NCI-H748 treated with DMSO at 0.1 percent for 48 hours (cell line): ENCODE results near the gene MMP24OS.
A peak's percentile ranks its signal among the peaks of the same experiment; 100 is the strongest.
"Not testable (repeated sequence)": the region's sequence is repeated elsewhere in the genome, so short reads cannot be mapped to it uniquely, and the experiment has no call there.

Experiments used
- DNase-seq: peaks from one replicate; lab custom pipeline; 2025; lab: John Stamatoyannopoulos, UW

Gene MMP24OS

DNA sequence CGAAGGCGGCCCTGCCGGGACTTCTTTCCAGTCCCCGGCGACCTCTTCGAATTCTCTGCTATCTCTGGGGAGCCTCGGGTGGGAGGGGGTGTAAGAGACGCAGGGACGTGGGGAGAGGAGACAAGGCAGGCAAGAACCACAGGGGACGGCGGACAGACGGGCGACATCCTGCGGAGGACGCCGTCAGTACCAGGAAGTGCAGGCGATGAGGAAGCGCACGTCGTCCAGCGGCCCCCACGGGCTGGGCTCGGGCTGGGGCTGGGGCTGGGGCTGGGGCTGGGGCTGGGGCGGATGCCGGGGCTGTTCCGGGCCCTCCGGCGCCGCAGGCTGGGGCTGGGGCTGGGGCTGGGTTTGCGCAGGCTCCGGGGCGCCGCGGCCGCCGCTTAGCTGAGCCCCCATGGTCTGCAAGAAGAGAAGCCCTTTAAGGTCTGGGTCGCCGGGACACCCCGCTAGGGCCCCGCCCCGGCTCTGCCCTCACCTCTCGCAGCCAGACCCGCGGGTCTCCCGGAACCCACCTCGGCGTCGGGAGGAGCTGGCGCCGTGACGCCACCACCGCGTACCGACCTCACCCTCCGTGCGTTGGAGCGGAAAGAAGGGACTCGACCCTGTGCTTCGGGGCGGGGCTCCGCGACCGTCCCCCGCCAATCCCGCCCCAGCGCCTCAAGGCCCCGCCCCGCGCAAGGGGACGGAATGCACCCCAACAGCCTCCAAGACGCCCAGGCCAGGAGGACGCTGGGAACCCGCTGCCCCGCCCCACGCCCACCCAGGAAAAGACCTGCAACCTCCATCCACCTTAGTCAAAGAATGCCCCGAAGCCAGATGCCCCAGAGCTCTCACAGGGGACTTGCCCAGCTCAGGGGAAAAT is at the start of gene MMP24OS:
TSS of gene MMP24OS (minus strand) at position 592 of the 865 bp plus-strand sequence. CDS start at position 399, 193 bp downstream.
- DNase-seq, result peak; percentile 76

GRCh38 chr20:35327074-35327976 is 49.4 kb upstream of the MMP24OS start:
- no peak for DNase-seq

DNA sequence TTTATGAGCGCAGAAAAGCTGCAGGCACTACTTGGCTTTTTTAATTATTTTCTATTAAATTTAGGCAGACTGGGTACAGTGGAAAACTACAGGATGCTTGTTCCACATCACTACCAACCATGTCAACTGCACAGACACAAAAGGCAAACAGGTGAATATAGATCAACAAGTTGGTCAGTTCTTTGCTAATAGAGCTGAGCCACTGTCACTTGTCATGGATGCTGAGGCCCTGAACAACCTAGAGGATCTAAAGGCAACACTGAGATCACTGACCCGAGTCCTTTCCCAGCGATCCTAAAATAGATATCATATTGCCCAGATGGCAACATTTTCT is 48.8 kb upstream of the MMP24OS start:
- DNase-seq, result no peak

GRCh38 chr20:35326021-35326739 is 48.3 kb upstream of the MMP24OS start:
- no peak for DNase-seq

GRCh38 chr20:35325401-35325800 is 47.5 kb upstream of the MMP24OS start:
- DNase-seq, result no peak

GRCh38 chr20:35320396-35321126 is 42.6 kb upstream of the MMP24OS start:
- DNase-seq, result no peak

DNA sequence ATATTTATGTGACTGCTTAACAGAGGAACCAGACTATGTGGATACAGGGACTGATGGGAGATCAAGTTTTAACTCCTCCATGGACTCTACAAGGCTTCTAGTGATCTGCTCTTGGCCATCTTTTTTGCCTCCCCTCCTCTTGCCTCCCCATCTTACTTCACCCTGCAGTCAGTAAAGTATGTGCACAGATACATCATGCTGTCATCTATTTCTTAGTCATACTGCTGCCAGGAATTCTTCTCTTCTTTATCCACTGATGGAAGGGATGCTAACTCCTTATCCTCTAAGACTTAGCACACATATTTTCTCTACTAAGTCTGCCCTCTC is 41.9 kb upstream of the MMP24OS start:
- no peak for DNase-seq

GRCh38 chr20:35319192-35319870 is 41.4 kb upstream of the MMP24OS start:
- no peak for DNase-seq

GRCh38 chr20:35318502-35319157 is 40.7 kb upstream of the MMP24OS start:
- DNase-seq, result no peak

DNA sequence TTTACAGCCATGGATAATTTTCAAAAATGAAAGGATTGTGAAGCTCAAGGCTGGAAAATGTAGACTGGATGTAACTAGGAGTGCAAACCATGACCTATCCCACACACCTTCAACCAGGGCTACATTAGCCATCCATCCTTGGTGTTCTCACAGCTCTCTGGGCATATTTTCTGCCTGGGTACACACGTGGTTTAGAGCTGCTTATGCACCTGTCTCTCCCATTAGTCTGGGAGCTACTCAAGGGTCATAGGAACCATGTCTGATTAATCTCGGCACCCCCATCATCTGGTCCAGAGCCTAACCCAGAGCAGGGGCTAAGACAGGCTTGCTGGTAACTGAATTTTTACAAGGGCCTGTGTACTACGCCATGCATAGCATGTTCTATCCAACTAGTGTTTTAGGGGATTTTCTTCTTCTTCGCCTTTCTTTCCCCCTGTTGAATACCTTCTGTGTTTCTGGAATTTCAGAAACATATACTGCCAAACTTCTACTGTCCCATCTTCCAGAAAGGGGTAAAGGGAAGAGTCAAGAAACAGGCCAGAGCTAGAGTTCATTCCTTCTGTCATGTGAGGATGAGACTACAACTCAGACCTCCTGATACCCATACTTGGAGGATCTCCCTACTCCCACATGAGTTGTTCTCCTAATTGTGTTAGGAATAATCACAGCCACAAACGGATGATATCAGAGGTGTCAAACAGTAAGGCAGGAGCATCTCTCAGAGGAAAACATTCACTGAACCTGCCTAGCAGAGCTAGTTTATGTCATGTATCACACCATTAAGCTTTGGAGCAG is 39.7 kb upstream of the MMP24OS start:
- no peak for DNase-seq

DNA sequence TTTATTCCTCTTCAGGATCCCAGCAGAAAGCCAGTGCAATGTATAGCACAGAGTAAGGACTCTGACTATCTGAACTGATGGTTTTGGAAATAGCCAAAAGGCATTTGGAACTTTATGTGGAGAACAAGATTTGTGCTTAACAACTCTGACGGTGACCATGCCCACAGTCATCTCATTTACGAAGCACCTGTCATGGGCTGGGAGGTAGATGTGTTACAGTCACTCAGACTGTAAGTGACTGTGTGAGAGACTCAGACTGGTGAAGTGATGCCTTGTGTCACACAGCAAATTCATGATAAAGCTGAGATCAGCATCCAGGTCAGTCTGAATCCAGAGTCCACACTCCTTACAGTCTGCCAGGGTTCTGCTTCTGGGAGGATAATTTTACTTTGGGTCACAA is 38.2 kb upstream of the MMP24OS start:
- DNase-seq, result no peak

DNA sequence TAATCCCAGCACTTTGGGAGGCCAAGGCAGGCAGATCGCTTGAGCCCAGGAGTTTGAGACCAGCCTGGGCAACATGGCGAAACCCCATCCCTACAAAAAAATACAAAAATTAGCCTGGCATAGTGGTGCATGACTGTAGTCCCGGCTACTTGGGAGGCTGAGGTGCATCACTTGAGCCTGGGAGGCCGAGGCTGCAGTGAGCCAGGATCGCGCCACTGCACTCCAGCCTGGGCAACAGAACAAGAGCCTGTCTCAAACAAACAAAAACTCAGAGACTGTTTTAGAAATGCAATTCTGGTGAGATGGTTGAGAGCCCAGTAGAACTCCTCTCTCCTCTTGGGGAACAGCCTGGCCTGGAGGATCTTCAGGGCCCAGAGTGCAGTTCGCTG is 37.7 kb upstream of the MMP24OS start:
- not testable (repeated sequence) for DNase-seq

- DNase-seq, result no peak
Measured at GRCh38 chr20:35314816-35315631, 37.1 kb upstream of the MMP24OS start.

DNA sequence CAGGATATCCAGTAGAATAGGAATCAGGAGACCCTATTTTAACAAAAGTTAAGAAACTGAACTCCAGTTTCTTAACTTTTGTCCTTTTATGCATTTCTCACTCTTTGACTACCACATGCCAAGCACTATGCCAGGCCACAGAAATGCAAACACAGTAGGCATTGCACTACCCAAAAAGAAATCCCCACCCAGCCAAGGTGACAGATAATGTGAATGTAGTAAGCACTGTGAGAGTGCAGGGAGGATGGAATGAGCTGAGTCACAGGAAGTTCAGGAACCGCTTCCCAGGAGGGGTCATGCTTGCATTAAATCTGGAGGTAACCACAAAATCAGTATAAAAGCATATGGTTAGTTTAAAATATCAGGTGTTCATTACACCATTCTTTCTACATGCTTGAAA is 34.4 kb upstream of the MMP24OS start:
- no peak for DNase-seq

DNA sequence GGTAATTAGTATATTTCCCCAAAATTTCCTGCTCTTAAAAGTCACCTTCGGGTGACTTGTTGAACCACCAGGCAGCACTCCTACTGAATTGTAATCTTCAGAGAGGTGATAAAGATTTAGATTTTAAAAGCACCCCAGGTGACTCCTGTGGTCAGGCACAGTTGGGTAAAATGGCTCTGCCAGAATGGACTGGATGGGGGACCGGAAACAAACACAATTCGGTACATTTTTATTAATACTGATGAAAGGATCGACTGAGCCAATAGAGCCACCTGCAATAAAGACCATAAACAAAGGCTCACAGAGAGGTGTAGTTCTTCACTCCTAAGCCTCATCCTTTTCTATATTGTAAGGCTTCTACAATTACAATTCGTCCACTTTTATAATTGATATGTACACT is 33.9 kb upstream of the MMP24OS start:
- no peak for DNase-seq

- no peak for DNase-seq
Measured at GRCh38 chr20:35311409-35311808, 33.5 kb upstream of the MMP24OS start.

- no peak for DNase-seq
Measured at GRCh38 chr20:35307666-35308653, 30.0 kb upstream of the MMP24OS start.
